Naive thymus-derived CD4-positive, alpha-beta T cell (primary cell): ENCODE data around the gene BICDL1. TPM values are rescaled to one million over a fixed set of nuclear protein-coding genes. Genes with fewer than 3 reads are reported as not detected.
"Not testable (repeated sequence)": the region's sequence is repeated elsewhere in the genome, so short reads cannot be mapped to it uniquely, and the experiment has no call there.

Source experiments
- ATAC-seq: fragments of 150-1000 bp; cut with Tn5 transposase; 2 replicates; pipeline ENCODE4 v1.10.0; 2021; ENCODE audit warnings: mild to moderate bottlenecking, moderate library complexity
- CTCF ChIA-PET: fragments of 350-600 bp; sonication (Branson Sonifier 250); formaldehyde crosslinking; loops from one replicate; lab custom pipeline; 2021; ENCODE audit warnings: antibody characterized with exemption; lab: Charles Lee
- POLR2A ChIA-PET: fragments of 350-600 bp; sonication (Branson Sonifier 250); formaldehyde crosslinking; loops from one replicate; lab custom pipeline; 2021; ENCODE audit warnings: antibody characterized with exemption, inconsistent platforms; lab: Charles Lee
- DNase-seq, 9 donors: peaks; one replicate each; pipeline versions ENCODE4 v3.0.0 to v3.0.0-alpha.2; 2020 to 2022; ENCODE audit warnings: mixed read lengths in 1 of 9
- H3K27ac ChIP-seq: one replicate; pipeline ENCODE4 v1.7.0; 2013; ENCODE audit warnings: mild to moderate bottlenecking, low read depth, low read length, moderate library complexity
- H3K27me3 ChIP-seq, 2 donors: one replicate each; pipeline ENCODE4 v1.7.0; 2013; ENCODE audit warnings: low read length in 2 of 2, mild to moderate bottlenecking in 2 of 2, moderate library complexity in 2 of 2; ENCODE audit not compliant: control insufficient read depth in 2 of 2, insufficient read depth in 2 of 2
- H3K36me3 ChIP-seq, 3 experiments: 1 replicate in 2 of 3; 2 replicates in 1 of 3; pipeline ENCODE4 v1.7.0; 2013; ENCODE audit warnings: low read length in 3 of 3, mild to moderate bottlenecking in 3 of 3, moderate library complexity in 1 of 3; ENCODE audit not compliant: insufficient read depth in 3 of 3, control insufficient read depth in 2 of 3
- H3K4me1 ChIP-seq, 2 donors: one replicate each; pipeline ENCODE4 v1.7.0; 2013; ENCODE audit warnings: low read length in 2 of 2, mild to moderate bottlenecking in 2 of 2, moderate library complexity in 1 of 2; ENCODE audit not compliant: control insufficient read depth in 2 of 2, insufficient read depth in 2 of 2
- H3K4me3 ChIP-seq: 2 replicates; pipeline ENCODE4 v1.7.0; 2013; ENCODE audit warnings: mild to moderate bottlenecking, low read length
- H3K9me3 ChIP-seq, 3 experiments: 1 replicate in 2 of 3; 2 replicates in 1 of 3; pipeline ENCODE4 v1.7.0; 2013; ENCODE audit warnings: low read length in 3 of 3; ENCODE audit not compliant: control insufficient read depth in 2 of 3
- H3K27ac Mint-ChIP-seq, 9 donors: one replicate each; pipeline ENCODE4 v1.8.0; 2020 to 2022; ENCODE audit warnings: mixed read lengths in 9 of 9, mild to moderate bottlenecking in 8 of 9, moderate library complexity in 5 of 9, inconsistent platforms in 2 of 9
- H3K27me3 Mint-ChIP-seq, 5 donors: one replicate each; pipeline ENCODE4 v1.8.0; 2021 to 2022; ENCODE audit warnings: mixed read lengths in 5 of 5, mild to moderate bottlenecking in 1 of 5
- H3K36me3 Mint-ChIP-seq, 5 donors: one replicate each; pipeline ENCODE4 v1.8.0; 2020 to 2022; ENCODE audit warnings: mixed read lengths in 5 of 5, mild to moderate bottlenecking in 3 of 5, inconsistent platforms in 1 of 5
- H3K4me1 Mint-ChIP-seq, 7 donors: one replicate each; pipeline ENCODE4 v1.8.0; 2020 to 2022; ENCODE audit warnings: mixed read lengths in 7 of 7, mild to moderate bottlenecking in 3 of 7, inconsistent platforms in 1 of 7
- H3K4me3 Mint-ChIP-seq, 10 donors: one replicate each; pipeline ENCODE4 v1.8.0; 2020 to 2022; ENCODE audit warnings: mild to moderate bottlenecking in 10 of 10, mixed read lengths in 10 of 10, moderate library complexity in 6 of 10, inconsistent platforms in 2 of 10
- H3K9me3 Mint-ChIP-seq, 11 donors: one replicate each; pipeline ENCODE4 v1.8.0; 2020 to 2022; ENCODE audit warnings: mixed read lengths in 11 of 11, mild to moderate bottlenecking in 4 of 11, inconsistent platforms in 1 of 11, moderate library complexity in 1 of 11
- intact Hi-C, 2 donors: fragments of 100-400 bp; cut with micrococcal nuclease; formaldehyde crosslinking; loops; one replicate each; pipeline ENCODE4 v1.15.1; 2023
- polyA plus RNA-seq, 2 donors: library from polyadenylated mRNA; unstranded; fragments of 300-500 nt; fragmentation: Illumina TruSeq; gene quantifications; one replicate each; pipeline ENCODE4 v1.2.3, GENCODE V29; 2021
- total RNA-seq, 6 experiments: library from RNA in 5 of 6; stranded (reverse) in 5 of 6; gene quantifications; 1 replicate in 5 of 6; 2 replicates in 1 of 6; pipeline ENCODE4 v1.2.3 and lab custom pipeline; 2021 to 2026

BICDL1 gene
- total and polyA plus RNA-seq, 7 experiments from 2014 or later = 2.4 to 156 (median 111) TPM

DNA sequence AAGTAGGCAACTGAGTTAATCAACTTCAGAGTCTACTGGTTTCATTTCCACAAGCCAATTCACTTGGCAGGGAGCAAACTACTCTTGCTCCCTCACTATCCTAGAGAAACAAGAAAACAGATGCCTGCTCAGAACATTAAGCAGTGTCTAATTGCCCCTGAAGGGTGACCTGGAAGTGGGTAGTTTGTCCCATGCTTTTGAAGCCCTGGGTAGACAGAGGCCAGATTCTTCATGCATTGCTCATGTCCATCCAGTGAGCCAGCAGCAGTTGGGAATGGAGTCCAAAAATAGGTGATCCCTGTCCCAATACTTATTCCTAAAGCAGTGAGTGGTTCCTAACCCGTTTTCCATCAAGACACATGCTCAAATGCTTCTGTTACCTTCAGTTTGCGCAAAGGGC lies 48.8 kb downstream of the BICDL1 start:
- ChIA-PET CTCF (no interaction called here), POLR2A (interaction anchor here (0.7 kb wide), 1 partner anchor 20 kb away, joined by 3 read pairs; no protein-coding TSS in a partner anchor)
- DNase-seq = no peak
- peaks cover 0 to 2% (median 0%) of the 10 kb centered on the region in 11 donors for H3K9me3 Mint-ChIP-seq
- Histone ChIP-seq H3K36me3 (no peaks in the 10 kb centered on the region), H3K27me3 (no peaks in the 10 kb centered on the region), H3K9me3 (no peaks in the 10 kb centered on the region), H3K4me1 (no peaks in the 10 kb centered on the region), H3K4me3 (no peak overlapping the region), H3K27ac (no peak overlapping the region)
- H3K36me3 Mint-ChIP-seq = peaks cover 0 to 16% (median 0%) of the 10 kb centered on the region in 5 donors
- H3K4me3 Mint-ChIP-seq = no peak overlapping the region
- peaks cover 13 to 36% (median 20%) of the 10 kb centered on the region in 7 donors for H3K4me1 Mint-ChIP-seq
- no peaks in the 10 kb centered on the region for H3K27me3 Mint-ChIP-seq
- intact Hi-C loops = no loop called here
- no peak for ATAC-seq
- H3K27ac Mint-ChIP-seq = peak overlapping the region in 2 of 9 donors; percentile 41 to 67

DNA sequence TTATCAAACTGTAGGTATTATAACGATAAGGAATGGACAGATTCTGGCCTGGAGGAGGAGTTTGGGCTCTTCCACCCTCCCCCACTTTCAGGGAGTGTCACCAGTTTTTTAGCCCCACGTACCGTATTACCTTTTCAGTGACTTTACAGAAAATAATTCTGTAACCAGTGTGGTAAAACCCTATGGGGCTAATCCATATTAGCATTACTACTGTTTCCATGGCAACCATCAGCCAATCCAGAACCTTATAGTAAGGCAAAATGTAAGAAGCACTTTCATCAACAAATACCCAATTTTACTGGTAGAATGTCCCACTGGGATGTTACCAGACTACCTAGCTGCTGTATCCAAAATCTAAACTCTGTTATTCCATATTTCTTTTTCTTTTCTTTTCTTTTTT lies 50.7 kb downstream of the BICDL1 start:
- ATAC-seq (no peak), DNase-seq (peak in 1 of 9 donors; percentile 5)
- Histone ChIP-seq H3K27me3 (no peaks in the 10 kb centered on the region), H3K36me3 (no peaks in the 10 kb centered on the region), H3K9me3 (no peaks in the 10 kb centered on the region), H3K4me3 (no peak overlapping the region), H3K27ac (no peak overlapping the region), H3K4me1 (no peaks in the 10 kb centered on the region)
- H3K27me3 Mint-ChIP-seq = no peaks in the 10 kb centered on the region
- peaks cover 13 to 36% (median 20%) of the 10 kb centered on the region in 7 donors for H3K4me1 Mint-ChIP-seq
- intact Hi-C loops = loop anchor here in 1 of 2 donors (2.0 kb wide), 3 partner anchors 25 to 51 kb away; partner anchors contain the start of gene BICDL1
- CTCF ChIA-PET = no interaction called here
- no peak overlapping the region for H3K4me3 Mint-ChIP-seq
- H3K36me3 Mint-ChIP-seq = peaks cover 0 to 20% (median 9%) of the 10 kb centered on the region in 5 donors
- peaks cover 0 to 2% (median 0%) of the 10 kb centered on the region in 11 donors for H3K9me3 Mint-ChIP-seq
- peak overlapping the region in 2 of 9 donors; percentile 16 to 44 for H3K27ac Mint-ChIP-seq
- POLR2A ChIA-PET = no interaction called here

DNA sequence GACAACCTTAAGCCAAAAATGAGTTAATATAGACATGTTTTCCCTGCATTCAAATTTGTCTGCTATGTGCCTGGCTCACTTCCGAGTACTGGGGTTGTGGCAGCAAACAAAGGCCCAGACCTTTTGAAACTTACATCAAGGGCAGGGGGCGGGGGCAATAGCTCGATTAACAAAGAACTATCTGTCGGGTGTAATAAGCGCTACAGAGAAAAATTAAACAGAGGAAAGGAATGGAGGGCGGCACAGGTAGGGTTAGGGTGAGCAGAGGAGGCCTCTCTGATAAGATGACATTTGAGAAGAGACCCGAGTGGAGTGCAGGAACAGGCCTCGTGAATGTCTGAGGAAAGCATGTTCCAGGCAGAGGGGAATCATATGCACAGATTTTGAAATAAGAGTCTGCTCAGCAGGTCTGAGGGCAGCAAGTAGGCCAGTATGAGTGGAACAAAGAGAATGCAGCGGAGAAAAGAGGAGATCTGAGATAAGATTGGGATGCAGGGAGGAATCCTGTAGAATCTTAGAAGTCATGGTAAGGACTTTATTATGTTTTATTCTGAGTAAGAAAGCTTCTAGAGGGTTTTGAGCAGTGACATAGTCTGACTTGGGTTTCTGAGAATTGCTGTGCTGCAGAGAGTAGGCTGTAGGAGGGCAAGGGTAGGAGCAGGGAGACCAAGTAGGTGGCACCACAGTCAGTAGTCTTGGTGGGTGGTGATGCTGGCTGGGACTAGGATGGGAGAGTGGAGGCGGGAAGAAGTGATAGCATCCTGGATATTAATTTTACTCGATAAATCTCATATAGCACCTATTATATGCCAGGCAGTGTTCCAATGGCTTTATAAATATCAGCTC lies 52.6 kb downstream of the BICDL1 start:
- peaks cover 0 to 26% (median 13%) of the 10 kb centered on the region in 5 donors for H3K36me3 Mint-ChIP-seq
- intact Hi-C loops = loop anchor here in 1 of 2 donors (2.0 kb wide), 3 partner anchors 27 to 53 kb away; partner anchors contain the start of gene BICDL1
- peak overlapping the region; percentile 7 to 85 (median 63) for H3K4me3 Mint-ChIP-seq
- DNase-seq (peak in 7 of 9 donors; percentile 26 to 65 (median 61)), ATAC-seq (peak; percentile 92)
- H3K4me1 ChIP-seq = no peaks in the 10 kb centered on the region
- H3K9me3 Mint-ChIP-seq = peaks cover 0 to 2% (median 0%) of the 10 kb centered on the region in 11 donors
- ChIA-PET POLR2A (interaction anchor here (1.2 kb wide), 1 partner anchor 46 kb away, joined by 3 read pairs; no protein-coding TSS in a partner anchor), CTCF (interaction anchor here (0.7 kb wide), 1 partner anchor 29 kb away, joined by 3 read pairs; no protein-coding TSS in a partner anchor)
- no peaks in the 10 kb centered on the region for H3K27me3 Mint-ChIP-seq
- H3K4me1 Mint-ChIP-seq = peaks cover 11 to 40% (median 22%) of the 10 kb centered on the region in 7 donors
- H3K27me3 ChIP-seq = no peaks in the 10 kb centered on the region
- no peaks in the 10 kb centered on the region for H3K36me3 ChIP-seq
- H3K27ac ChIP-seq = peak overlapping the region; percentile 57
- no peaks in the 10 kb centered on the region for H3K9me3 ChIP-seq
- H3K27ac Mint-ChIP-seq = peak overlapping the region; percentile 21 to 96 (median 88)
- no peak overlapping the region for H3K4me3 ChIP-seq

DNA sequence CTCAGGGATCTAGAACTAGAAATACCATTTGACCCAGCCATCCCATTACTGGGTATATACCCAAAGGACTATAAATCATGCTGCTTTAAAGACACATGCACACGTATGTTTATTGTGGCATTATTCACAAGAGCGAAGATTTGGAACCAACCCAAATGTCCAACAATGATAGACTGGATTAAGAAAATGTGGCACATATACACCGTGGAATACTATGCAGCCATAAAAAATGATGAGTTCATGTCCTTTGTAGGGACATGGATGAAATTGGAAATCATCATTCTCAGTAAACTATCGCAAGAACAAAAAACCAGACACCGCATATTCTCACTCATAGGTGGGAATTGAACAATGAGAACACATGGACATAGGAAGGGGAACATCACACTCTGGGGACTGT lies 56.3 kb downstream of the BICDL1 start:
- H3K36me3 ChIP-seq, CTCF ChIA-PET, H3K4me3 Mint-ChIP-seq, intact Hi-C loops, H3K27ac ChIP-seq, H3K27me3 ChIP-seq, H3K27me3 Mint-ChIP-seq, H3K4me3 ChIP-seq, ATAC-seq, H3K27ac Mint-ChIP-seq, DNase-seq, H3K9me3 Mint-ChIP-seq, H3K9me3 ChIP-seq: not testable (repeated sequence)
- H3K4me1 Mint-ChIP-seq = peaks cover 12 to 57% (median 48%) of the 10 kb centered on the region in 7 donors
- peaks cover 0 to 25% (median 13%) of the 10 kb centered on the region in 5 donors for H3K36me3 Mint-ChIP-seq
- H3K4me1 ChIP-seq = peaks cover 10 to 19% of the 10 kb centered on the region in 2 donors
- POLR2A ChIA-PET = interaction anchor here (1.2 kb wide), 1 partner anchor 56 kb away, joined by 3 read pairs; the partner anchor contains the start of gene BICDL1

DNA sequence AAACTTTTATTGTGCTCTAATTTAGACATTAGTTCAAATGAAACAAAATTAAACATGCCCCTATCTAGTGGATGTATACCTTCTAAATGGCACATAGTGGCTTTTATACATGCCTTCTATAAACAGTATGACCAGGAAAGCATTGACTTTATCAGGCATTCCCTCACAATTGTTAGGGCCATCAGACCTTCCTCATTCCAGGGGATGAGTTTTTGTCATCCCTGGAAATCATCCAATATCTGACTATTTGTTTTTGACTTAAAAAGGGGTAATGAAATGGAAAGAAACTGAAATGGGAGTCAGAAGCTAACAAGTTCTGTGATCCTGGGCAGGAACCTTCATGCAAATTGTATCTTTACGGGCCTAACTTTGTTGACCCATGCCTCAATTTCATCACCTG lies 58.0 kb downstream of the BICDL1 start:
- ATAC-seq (no peak), DNase-seq (no peak)
- Histone ChIP-seq H3K27ac (no peak overlapping the region), H3K36me3 (no peaks in the 10 kb centered on the region), H3K4me1 (peaks cover 10 to 19% of the 10 kb centered on the region in 2 donors), H3K9me3 (no peaks in the 10 kb centered on the region), H3K4me3 (no peak overlapping the region), H3K27me3 (no peaks in the 10 kb centered on the region)
- peaks cover 7 to 48% (median 35%) of the 10 kb centered on the region in 7 donors for H3K4me1 Mint-ChIP-seq
- H3K36me3 Mint-ChIP-seq = peaks cover under 1 to 23% (median 18%) of the 10 kb centered on the region in 5 donors
- POLR2A ChIA-PET = interaction anchor here (1.0 to 2.1 kb wide), 2 partner anchors 40 kb away, joined by 3 to 10 read pairs; no protein-coding TSS in a partner anchor
- intact Hi-C loops = loop anchor here in 1 of 2 donors (2.0 kb wide), 1 partner anchor 14 kb away; no protein-coding TSS in a partner anchor
- peaks cover 0 to 2% (median 0%) of the 10 kb centered on the region in 11 donors for H3K9me3 Mint-ChIP-seq
- no peaks in the 10 kb centered on the region for H3K27me3 Mint-ChIP-seq
- H3K27ac Mint-ChIP-seq = peak overlapping the region in 5 of 9 donors; percentile 21 to 77 (median 68)
- CTCF ChIA-PET = interaction anchor here (1.9 kb wide), 1 partner anchor 12 kb away, joined by 6 read pairs; no protein-coding TSS in a partner anchor
- H3K4me3 Mint-ChIP-seq = no peak overlapping the region

- intact Hi-C loops = no loop called here
- ATAC-seq (peak; percentile 74), DNase-seq (peak in 4 of 9 donors; percentile 14 to 31 (median 20))
- H3K27ac ChIP-seq = no peak overlapping the region
- H3K36me3 ChIP-seq = no peaks in the 10 kb centered on the region
- H3K9me3 Mint-ChIP-seq = peaks cover 0 to 5% (median 0%) of the 10 kb centered on the region in 11 donors
- H3K27me3 ChIP-seq = no peaks in the 10 kb centered on the region
- peaks cover 9 to 52% (median 38%) of the 10 kb centered on the region in 7 donors for H3K4me1 Mint-ChIP-seq
- H3K27me3 Mint-ChIP-seq = no peaks in the 10 kb centered on the region
- ChIA-PET POLR2A (interaction anchor here (0.6 to 2.1 kb wide), 3 partner anchors 24 to 41 kb away, joined by 3 to 10 read pairs (median 3); no protein-coding TSS in a partner anchor), CTCF (interaction anchor here (1.0 to 1.9 kb wide), 3 partner anchors 13 to 41 kb away, joined by 3 to 6 read pairs (median 4); no protein-coding TSS in a partner anchor)
- H3K4me1 ChIP-seq = peaks cover 10 to 19% of the 10 kb centered on the region in 2 donors
- no peaks in the 10 kb centered on the region for H3K9me3 ChIP-seq
- no peak overlapping the region for H3K4me3 ChIP-seq
- H3K27ac Mint-ChIP-seq = peak overlapping the region; percentile 62 to 90 (median 87)
- H3K36me3 Mint-ChIP-seq = peaks cover 4 to 27% (median 22%) of the 10 kb centered on the region in 5 donors
- peak overlapping the region in 6 of 10 donors; percentile 12 to 59 (median 38) for H3K4me3 Mint-ChIP-seq
Observed at GRCh38 chr12:120048263-120048662, 59.2 kb downstream of the BICDL1 start.
